ENCODE data around the gene POMP. TPM values are rescaled to one million over a fixed set of nuclear protein-coding genes. Genes with fewer than 3 reads are reported as not detected.

POMP gene, protein sequence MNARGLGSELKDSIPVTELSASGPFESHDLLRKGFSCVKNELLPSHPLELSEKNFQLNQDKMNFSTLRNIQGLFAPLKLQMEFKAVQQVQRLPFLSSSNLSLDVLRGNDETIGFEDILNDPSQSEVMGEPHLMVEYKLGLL
- total RNA-seq (10 to 100 TPM; 19.9 to 21.3 TPM), polyA plus RNA-seq (10 to 100 TPM; 74.9 to 93.4 (median 90.5) TPM), total RNA-seq (35.3 to 138 (median 44.4) reads per million in 6 experiments)

DNA sequence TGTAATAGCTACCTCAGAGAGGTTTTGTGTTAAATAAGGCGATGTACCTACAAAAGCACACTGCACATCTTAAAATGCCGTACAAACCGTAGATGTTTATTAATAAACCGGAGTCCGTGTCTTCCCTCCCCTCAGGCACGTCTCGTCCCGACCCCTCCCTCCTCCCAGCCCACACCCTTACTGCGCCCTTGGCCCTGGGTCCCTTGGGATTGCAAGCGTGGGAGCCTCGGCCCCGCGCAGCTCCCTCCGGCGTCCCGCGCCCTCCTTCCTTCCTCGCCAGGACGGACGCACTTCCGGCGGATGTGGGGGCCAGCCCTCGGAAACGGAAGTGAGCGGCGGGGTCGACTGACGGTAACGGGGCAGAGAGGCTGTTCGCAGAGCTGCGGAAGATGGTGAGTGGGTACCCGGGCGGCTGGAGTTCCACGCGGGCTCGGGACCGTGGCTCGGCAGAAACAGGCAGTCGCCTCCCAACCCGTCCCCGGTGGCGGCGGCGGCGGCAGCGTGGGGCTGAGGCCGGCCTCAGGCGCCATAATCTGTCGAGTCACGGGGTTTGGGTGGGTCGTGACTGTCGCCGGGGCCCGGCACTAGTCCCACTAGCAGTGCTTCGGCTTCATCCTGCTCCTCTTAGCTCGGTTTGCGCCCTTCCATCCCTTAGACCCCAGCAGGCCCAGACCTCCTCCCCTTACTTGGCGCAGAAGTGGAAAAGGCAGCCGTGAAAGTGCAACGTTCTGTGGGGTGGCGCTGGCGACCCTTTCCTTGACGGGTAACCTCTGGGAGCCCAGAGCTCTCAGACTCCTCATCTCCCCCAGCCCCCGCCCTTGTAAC lies at the start of gene POMP:
TSS of gene POMP (plus strand) at position 335 of the 825 bp plus-strand sequence. CDS start at position 390, 55 bp downstream.
- ATAC-seq (peak; percentile 90 to 91), DNase-seq (peak; percentile 85 to 95 (median 91))
- H3K9me3 Mint-ChIP-seq: no peaks in the 10 kb centered on the region
- POLR2A ChIA-PET: interaction anchor here (0.7 to 2.3 kb wide), 4 partner anchors 14 to 520 kb away, joined by 5 to 30 read pairs (median 9); partner anchors contain the start of genes PAN3 and SLC46A3
- H3K27ac Mint-ChIP-seq: peak within 1 kb of the TSS; percentile 83 to 100 (median 99)
- H3K4me1 Mint-ChIP-seq: peaks cover 42 to 69% (median 68%) of the 10 kb centered on the region in 4 donors
- peaks cover 0 to 36% (median 8%) of the 10 kb centered on the region in 3 donors for H3K36me3 Mint-ChIP-seq
- peaks cover 0 to 1% (median 0%) of the 10 kb centered on the region in 5 donors for H3K27me3 Mint-ChIP-seq
- peak within 1 kb of the TSS; percentile 95 to 100 (median 98) for H3K4me3 Mint-ChIP-seq

DNA sequence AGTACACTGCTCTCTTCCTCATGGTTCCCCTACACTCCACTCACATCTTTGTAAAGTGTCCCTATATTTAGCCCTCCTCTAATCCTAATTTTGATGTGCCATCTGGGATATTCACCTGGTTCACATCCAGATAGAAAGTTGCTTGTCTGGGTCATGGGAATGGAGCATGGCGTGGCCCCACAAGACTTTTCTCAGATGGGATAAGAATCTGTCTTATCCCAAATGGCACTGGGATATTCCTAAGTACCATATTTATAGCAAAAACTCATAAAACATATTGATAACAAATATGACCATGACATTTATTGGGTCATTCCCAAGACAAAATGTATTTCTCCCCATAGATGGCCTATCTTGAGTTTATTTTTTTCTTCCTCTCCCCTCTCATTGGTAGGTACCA lies 49.5 kb upstream of the POMP start:
- Mint-ChIP-seq H3K4me1 (peaks cover 15 to 19% (median 17%) of the 10 kb centered on the region in 4 donors), H3K27ac (no peak overlapping the region), H3K4me3 (no peak overlapping the region), H3K9me3 (peaks cover 0 to 3% (median 0%) of the 10 kb centered on the region in 9 donors), H3K36me3 (no peaks in the 10 kb centered on the region), H3K27me3 (peaks cover 0 to 3% (median 0%) of the 10 kb centered on the region in 5 donors)
- no peak for ATAC-seq
- DNase-seq: no peak
- POLR2A ChIA-PET: no interaction called here

DNA sequence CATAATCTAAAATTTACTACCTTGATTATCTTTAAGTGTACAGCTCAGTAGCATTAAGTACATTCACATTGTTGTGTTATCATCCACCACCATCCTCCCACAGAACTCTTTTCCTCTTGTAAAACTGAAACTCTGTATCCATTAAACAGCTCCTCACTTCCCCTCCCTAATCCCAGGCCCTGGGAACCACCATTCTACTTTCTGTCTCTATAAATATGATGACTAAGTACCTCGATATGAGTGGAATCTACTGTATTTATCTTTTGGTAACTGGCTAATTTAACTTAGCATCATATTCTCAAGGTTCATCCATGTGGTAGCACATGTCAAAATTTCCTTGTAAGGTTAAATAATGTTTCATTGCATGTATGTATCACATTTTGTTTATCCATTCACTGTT lies 49.0 kb upstream of the POMP start:
- Mint-ChIP-seq H3K4me1 (peaks cover 15 to 19% (median 17%) of the 10 kb centered on the region in 4 donors), H3K4me3 (no peak overlapping the region), H3K36me3 (no peaks in the 10 kb centered on the region), H3K27me3 (no peaks in the 10 kb centered on the region), H3K9me3 (no peaks in the 10 kb centered on the region), H3K27ac (no peak overlapping the region)
- POLR2A ChIA-PET: no interaction called here
- ATAC-seq: no peak
- no peak for DNase-seq

DNA sequence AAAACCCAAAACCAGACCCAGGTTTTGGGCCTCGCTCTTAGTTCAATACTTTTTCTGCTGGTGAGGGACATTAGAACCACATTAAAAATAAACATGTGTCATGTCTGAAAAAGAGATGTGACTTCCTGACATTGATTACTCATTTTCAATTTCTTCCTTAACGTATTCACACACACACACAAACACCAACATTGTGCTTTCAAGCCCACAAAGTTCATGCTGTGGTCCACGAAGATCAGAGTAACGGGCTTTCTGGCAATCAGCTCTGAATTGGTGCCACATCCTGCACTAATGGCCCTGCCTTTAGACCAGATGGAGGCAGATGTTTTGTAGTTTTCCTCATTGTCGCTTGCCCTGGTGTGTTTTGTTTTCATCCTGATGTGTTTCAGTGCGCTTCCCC lies 47.9 kb upstream of the POMP start:
- Mint-ChIP-seq H3K4me1 (peaks cover 15 to 19% (median 17%) of the 10 kb centered on the region in 4 donors), H3K4me3 (no peak overlapping the region), H3K36me3 (no peaks in the 10 kb centered on the region), H3K27ac (peak overlapping the region in 4 of 10 donors; percentile 8 to 27 (median 16)), H3K27me3 (no peaks in the 10 kb centered on the region), H3K9me3 (no peaks in the 10 kb centered on the region)
- ATAC-seq (no peak), DNase-seq (no peak)
- POLR2A ChIA-PET: no interaction called here

DNA sequence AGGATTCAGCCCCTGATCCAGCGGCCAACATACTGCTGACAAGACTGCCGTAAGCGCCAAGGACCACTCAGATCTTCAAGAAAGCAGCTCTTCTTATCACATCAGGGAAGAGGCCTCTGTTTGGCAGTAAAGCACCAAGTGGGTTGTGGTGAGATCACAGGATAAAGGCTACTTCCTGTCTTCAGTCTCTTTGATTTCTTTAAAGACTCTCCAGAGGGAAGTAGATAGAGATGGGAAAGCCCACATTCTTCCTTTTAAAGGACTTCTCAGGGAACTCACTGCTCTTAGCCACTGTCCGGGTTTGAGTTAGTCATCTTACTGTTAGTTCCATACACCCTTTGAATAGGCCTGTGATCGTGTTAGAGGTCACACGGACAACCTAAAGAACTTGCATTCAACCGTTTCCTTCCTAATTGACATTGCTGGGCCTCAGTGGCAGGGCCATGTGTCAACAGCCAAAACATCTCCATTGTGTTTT lies 47.2 kb upstream of the POMP start:
- peak overlapping the region in 2 of 10 donors; percentile 10 to 28 for H3K27ac Mint-ChIP-seq
- H3K9me3 Mint-ChIP-seq: no peaks in the 10 kb centered on the region
- peaks cover 15 to 19% (median 17%) of the 10 kb centered on the region in 4 donors for H3K4me1 Mint-ChIP-seq
- H3K4me3 Mint-ChIP-seq: peak overlapping the region in 4 of 10 donors; percentile 18 to 46 (median 34)
- H3K36me3 Mint-ChIP-seq: no peaks in the 10 kb centered on the region
- POLR2A ChIA-PET: no interaction called here
- ATAC-seq (peak in 1 of 2 donors; percentile 83), DNase-seq (peak in 4 of 10 donors; percentile 8 to 44 (median 29))
- peaks cover 0 to 1% (median 0%) of the 10 kb centered on the region in 5 donors for H3K27me3 Mint-ChIP-seq

DNA sequence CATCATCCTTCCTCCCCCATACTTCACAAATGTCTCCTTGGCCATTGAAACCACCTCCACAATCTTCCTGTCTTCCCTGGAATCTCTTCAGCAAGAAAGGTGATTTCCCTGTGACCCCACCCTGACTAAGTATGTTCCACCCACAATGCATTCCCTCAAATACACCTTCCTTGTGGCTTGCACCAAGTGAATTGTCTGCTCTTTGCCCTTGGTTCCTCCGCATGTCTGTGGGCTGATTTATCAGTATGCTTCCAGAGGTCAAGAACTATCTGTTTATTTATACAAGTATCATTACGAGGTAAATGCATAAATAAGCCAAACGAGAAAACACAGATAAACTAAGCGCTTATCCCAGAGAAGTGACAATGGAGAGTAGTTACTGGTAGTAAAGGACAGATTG lies 45.4 kb upstream of the POMP start:
- Mint-ChIP-seq H3K9me3 (no peaks in the 10 kb centered on the region), H3K27me3 (peaks cover 0 to 2% (median 0%) of the 10 kb centered on the region in 5 donors), H3K27ac (no peak overlapping the region), H3K4me3 (no peak overlapping the region), H3K36me3 (no peaks in the 10 kb centered on the region), H3K4me1 (peaks cover 15 to 19% (median 17%) of the 10 kb centered on the region in 4 donors)
- no peak for DNase-seq
- POLR2A ChIA-PET: no interaction called here
- ATAC-seq: no peak

DNA sequence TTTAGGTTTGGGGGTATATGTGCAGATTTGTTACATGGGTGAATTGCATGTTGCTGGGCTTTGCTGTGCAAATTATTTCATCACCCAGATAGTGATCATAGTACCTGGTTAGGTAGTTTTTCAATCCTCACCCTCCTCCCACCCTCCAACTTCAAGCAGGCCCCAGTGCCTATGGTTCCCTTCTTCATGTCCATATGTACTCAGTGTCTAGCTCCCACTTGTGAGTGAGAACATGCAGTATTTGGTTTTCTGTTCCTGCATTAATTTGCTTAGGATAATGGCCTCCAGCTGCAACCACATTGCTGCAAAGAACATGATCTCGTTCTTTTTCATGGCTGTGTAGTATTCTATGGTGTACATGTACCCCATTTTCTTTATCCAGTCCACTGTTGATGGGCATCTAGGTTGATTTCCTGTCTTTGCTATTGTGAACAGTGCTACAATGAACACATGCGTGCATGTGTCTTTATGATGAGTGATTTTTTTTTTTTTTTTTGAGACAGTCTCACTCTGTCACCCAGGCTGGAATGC lies 42.9 kb upstream of the POMP start:
- no peaks in the 10 kb centered on the region for H3K9me3 Mint-ChIP-seq
- POLR2A ChIA-PET: no interaction called here
- no peaks in the 10 kb centered on the region for H3K36me3 Mint-ChIP-seq
- peaks cover 9 to 14% (median 13%) of the 10 kb centered on the region in 4 donors for H3K4me1 Mint-ChIP-seq
- H3K27me3 Mint-ChIP-seq: peaks cover 0 to 2% (median 0%) of the 10 kb centered on the region in 5 donors
- H3K4me3 Mint-ChIP-seq: no peak overlapping the region
- H3K27ac Mint-ChIP-seq: no peak overlapping the region
- DNase-seq: no peak
- ATAC-seq: no peak

DNA sequence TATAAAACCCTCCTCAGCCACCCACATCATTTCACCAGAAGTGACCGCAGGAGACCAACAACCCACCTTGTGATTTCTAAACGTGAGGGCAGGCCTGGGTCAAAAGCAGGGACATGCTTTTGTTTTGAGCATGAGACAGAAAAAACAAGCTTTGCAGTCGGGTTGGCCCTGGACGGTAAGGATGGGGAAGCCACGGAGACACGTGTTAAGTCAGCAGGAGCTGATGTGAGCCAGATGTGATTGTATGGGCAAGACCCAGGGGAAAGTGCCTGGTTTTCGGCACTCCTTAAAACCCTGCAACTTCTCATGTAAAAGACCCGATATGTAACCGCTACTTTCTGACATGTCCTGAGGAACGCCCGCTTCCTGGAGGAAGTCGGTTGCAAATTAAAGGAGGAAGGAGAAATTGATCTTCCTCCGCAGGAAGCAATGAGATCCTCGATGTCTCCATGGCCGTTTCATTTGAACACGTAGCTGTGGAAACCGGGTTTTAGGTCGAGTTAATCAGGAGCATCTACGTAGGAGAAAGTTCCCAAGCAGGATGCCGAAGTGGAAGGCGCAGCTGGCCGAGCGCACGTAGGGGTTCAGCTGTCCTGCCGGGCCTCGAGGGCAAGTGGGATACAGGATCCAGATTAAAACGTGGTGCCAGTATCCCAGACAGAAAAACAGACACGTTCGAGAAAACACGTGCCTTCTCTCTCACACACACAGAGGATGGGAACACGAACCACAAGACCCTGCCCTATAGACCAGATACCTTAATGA lies 40.5 kb upstream of the POMP start:
- no peak overlapping the region for H3K4me3 Mint-ChIP-seq
- ATAC-seq (no peak), DNase-seq (no peak)
- POLR2A ChIA-PET: no interaction called here
- H3K27me3 Mint-ChIP-seq: peaks cover 0 to 2% (median 0%) of the 10 kb centered on the region in 5 donors
- H3K4me1 Mint-ChIP-seq: peaks cover 0 to 6% (median under 1%) of the 10 kb centered on the region in 4 donors
- H3K36me3 Mint-ChIP-seq: no peaks in the 10 kb centered on the region
- no peaks in the 10 kb centered on the region for H3K9me3 Mint-ChIP-seq
- no peak overlapping the region for H3K27ac Mint-ChIP-seq

DNA sequence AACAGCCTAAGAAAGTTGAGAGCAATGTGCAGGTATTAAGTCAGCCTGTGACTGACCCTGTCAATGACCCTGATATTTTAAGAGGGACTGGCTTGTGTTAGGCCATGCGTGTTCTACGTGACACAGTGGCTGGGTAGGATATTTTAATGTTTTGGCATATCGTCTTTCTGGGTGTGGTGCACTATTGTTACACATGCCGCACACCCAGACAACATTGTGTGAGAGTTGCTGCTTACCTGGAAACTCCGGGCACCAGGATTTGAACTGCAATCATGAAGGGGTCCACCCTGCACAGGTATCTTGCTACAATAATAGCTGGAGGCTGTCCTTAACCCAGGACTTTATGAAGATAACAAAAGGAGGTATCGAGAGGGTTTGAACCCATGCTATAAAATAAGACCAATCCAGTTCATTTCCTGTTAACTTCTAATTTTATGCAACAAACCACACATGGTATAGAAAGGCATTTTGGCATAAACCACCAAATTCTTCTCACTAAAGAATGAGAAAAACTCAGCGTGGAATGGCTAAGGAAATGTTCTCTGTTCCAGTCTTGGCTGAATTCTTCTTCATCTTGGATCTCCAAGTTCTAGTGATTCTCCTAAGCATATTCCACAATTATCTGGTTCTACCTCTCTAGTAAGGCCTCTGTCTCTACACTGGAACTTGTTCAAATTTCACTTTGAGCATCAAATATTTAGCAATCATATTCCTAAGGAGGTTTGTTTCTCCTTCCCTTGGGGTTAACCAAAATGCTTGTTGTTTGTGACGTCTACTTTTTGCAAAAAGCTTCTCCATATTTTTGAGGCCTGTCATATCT lies 38.7 kb upstream of the POMP start:
- ATAC-seq: no peak
- Mint-ChIP-seq H3K4me3 (no peak overlapping the region), H3K36me3 (no peaks in the 10 kb centered on the region), H3K9me3 (no peaks in the 10 kb centered on the region), H3K27ac (no peak overlapping the region), H3K4me1 (peaks cover 1 to 12% (median 6%) of the 10 kb centered on the region in 4 donors), H3K27me3 (peaks cover 0 to 2% (median 0%) of the 10 kb centered on the region in 5 donors)
- DNase-seq: no peak
- POLR2A ChIA-PET: no interaction called here

DNA sequence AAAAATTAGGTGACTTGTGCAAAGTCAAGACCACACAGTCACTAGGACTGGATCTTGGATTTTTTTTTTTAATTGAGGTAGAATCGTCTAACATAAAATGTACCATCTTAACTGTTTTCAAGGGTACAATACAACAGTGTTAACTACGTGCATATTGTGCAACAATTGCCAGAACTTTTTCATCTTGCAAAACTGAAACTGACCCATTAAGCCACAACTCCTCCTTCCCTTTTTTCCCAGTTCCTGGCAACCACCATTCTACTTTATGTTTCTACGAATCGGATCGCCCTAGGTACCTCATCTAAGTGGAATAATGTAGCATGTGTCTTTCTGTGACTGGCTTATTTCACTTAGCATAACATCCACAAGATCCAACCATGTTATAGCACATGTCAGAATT lies 37.5 kb upstream of the POMP start:
- peaks cover 1 to 12% (median 6%) of the 10 kb centered on the region in 4 donors for H3K4me1 Mint-ChIP-seq
- POLR2A ChIA-PET: no interaction called here
- DNase-seq (no peak), ATAC-seq (no peak)
- no peaks in the 10 kb centered on the region for H3K9me3 Mint-ChIP-seq
- H3K36me3 Mint-ChIP-seq: no peaks in the 10 kb centered on the region
- no peak overlapping the region for H3K27ac Mint-ChIP-seq
- no peak overlapping the region for H3K4me3 Mint-ChIP-seq
- H3K27me3 Mint-ChIP-seq: peaks cover 0 to 2% (median 0%) of the 10 kb centered on the region in 5 donors

DNA sequence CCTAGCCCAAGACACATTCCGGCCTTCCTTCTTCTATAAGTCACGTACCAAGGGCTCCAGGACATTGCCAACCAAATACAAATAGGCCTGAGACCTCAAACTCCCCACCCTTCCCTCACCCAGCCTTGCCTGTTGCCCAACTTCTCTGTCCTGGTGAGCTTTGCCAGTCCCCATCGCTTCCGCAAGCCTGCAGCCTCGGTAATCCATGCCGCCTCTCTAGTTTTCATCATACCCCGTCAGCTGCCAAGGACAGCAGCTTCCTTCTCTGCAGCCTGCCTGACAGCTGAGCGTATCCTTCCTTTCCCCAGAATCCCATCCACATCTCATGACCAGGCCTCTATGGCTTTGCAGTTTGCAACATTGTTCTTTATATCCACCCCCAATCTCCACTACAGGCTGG lies 36.6 kb upstream of the POMP start:
- H3K9me3 Mint-ChIP-seq: no peaks in the 10 kb centered on the region
- no peak for ATAC-seq
- POLR2A ChIA-PET: no interaction called here

More for the DNA sequence above, 36.6 kb upstream of the POMP start:
- H3K4me3 Mint-ChIP-seq: no peak overlapping the region
- no peak for DNase-seq
- H3K36me3 Mint-ChIP-seq: no peaks in the 10 kb centered on the region
- no peak overlapping the region for H3K27ac Mint-ChIP-seq
- H3K27me3 Mint-ChIP-seq: no peaks in the 10 kb centered on the region
- H3K4me1 Mint-ChIP-seq: peaks cover 1 to 12% (median 6%) of the 10 kb centered on the region in 4 donors

All from naive thymus-derived CD8-positive, alpha-beta T cell (primary cell).